H9 (cell line): Measurements from ENCODE around the gene OR8B8. TPM values are rescaled to one million over a fixed set of nuclear protein-coding genes. Genes with fewer than 3 reads are reported as not detected.

Experiments used
- DNase-seq: peaks from one replicate; pipeline ENCODE4 v3.0.0-alpha.2; 2017
- H2AFZ ChIP-seq: one replicate; pipeline ENCODE4 v1.6.1; 2013; ENCODE audit warnings: mild to moderate bottlenecking, low read length, control low read depth, moderate library complexity
- H2AK5ac ChIP-seq: 2 replicates; pipeline ENCODE4 v1.6.1; 2013; ENCODE audit warnings: low read length, control low read depth, mixed read lengths; ENCODE audit not compliant: insufficient read length
- H2BK120ac ChIP-seq: one replicate; pipeline ENCODE4 v1.6.1; 2013; ENCODE audit warnings: low read depth, mild to moderate bottlenecking, low read length, control low read depth, inconsistent platforms; ENCODE audit not compliant: poor library complexity, severe bottlenecking
- H2BK12ac ChIP-seq: 2 replicates; pipeline ENCODE4 v1.6.1; 2013; ENCODE audit warnings: low read length, control low read depth, mixed read lengths, low read depth; ENCODE audit not compliant: insufficient read length
- H2BK15ac ChIP-seq: 2 replicates; pipeline ENCODE4 v1.6.1; 2013; ENCODE audit warnings: low read depth, low read length, control low read depth
- H2BK20ac ChIP-seq: one replicate; pipeline ENCODE4 v1.6.1; 2013; ENCODE audit warnings: low read depth, mild to moderate bottlenecking, low read length, control low read depth, inconsistent platforms; ENCODE audit not compliant: poor library complexity, severe bottlenecking
- H2BK5ac ChIP-seq: 2 replicates; pipeline ENCODE4 v1.6.1; 2013; ENCODE audit warnings: low read length, control low read depth, mixed read lengths; ENCODE audit not compliant: insufficient read length
- H3K14ac ChIP-seq: 2 replicates; pipeline ENCODE4 v1.6.1; 2013; ENCODE audit warnings: low read length, control low read depth; ENCODE audit not compliant: insufficient read depth
- H3K18ac ChIP-seq: 2 replicates; pipeline ENCODE4 v1.6.1; 2013; ENCODE audit warnings: low read depth, mild to moderate bottlenecking, mixed read lengths, low read length, control low read depth; ENCODE audit not compliant: insufficient read length
- H3K23ac ChIP-seq: 2 replicates; pipeline ENCODE4 v1.6.1; 2013; ENCODE audit warnings: low read length, control low read depth, mixed read lengths, low read depth; ENCODE audit not compliant: insufficient read length
- H3K23me2 ChIP-seq: 2 replicates; pipeline ENCODE4 v1.6.1; 2013; ENCODE audit warnings: low read depth, mild to moderate bottlenecking, mixed read lengths, low read length, control low read depth; ENCODE audit not compliant: insufficient read length, poor library complexity, severe bottlenecking
- H3K27ac ChIP-seq: 2 replicates; pipeline ENCODE4 v1.5.1; 2013; ENCODE audit warnings: low read length, control low read depth, mixed read lengths, low read depth; ENCODE audit not compliant: insufficient read length
- H3K27me3 ChIP-seq: 2 replicates; pipeline ENCODE4 v1.6.1; 2013; ENCODE audit warnings: low read length, control low read depth, inconsistent platforms; ENCODE audit not compliant: insufficient read depth
- H3K4ac ChIP-seq: 2 replicates; pipeline ENCODE4 v1.6.1; 2013; ENCODE audit warnings: low read depth, mild to moderate bottlenecking, control low read depth, inconsistent platforms, low read length, moderate library complexity
- H3K4me1 ChIP-seq: 2 replicates; pipeline ENCODE4 v1.6.1; 2013; ENCODE audit warnings: low read length, control low read depth, inconsistent platforms; ENCODE audit not compliant: insufficient read depth
- H3K4me2 ChIP-seq: 2 replicates; pipeline ENCODE4 v1.6.1; 2013; ENCODE audit warnings: low read length, control low read depth, mixed read lengths; ENCODE audit not compliant: insufficient read length, insufficient read depth
- H3K56ac ChIP-seq: 2 replicates; pipeline ENCODE4 v1.6.1; 2013; ENCODE audit warnings: low read depth, mild to moderate bottlenecking, mixed read lengths, low read length, control low read depth; ENCODE audit not compliant: insufficient read length
- H3K79me1 ChIP-seq: 2 replicates; pipeline ENCODE4 v1.6.1; 2013; ENCODE audit warnings: low read depth, mild to moderate bottlenecking, moderate library complexity, low read length, control low read depth, inconsistent platforms; ENCODE audit not compliant: insufficient read depth, poor library complexity, severe bottlenecking
- H3K79me2 ChIP-seq: 2 replicates; pipeline ENCODE4 v1.6.1; 2013; ENCODE audit warnings: low read length, control low read depth, inconsistent platforms; ENCODE audit not compliant: insufficient read depth
- H3K9ac ChIP-seq: 2 replicates; pipeline ENCODE4 v1.6.1; 2013; ENCODE audit warnings: low read length, control low read depth, mixed read lengths; ENCODE audit not compliant: insufficient read length; ENCODE audit errors: extremely low read depth
- H3K9me3 ChIP-seq: one replicate; pipeline ENCODE4 v1.6.1; 2013; ENCODE audit warnings: low read depth, low read length, inconsistent platforms; ENCODE audit not compliant: control insufficient read depth
- H3T11ph ChIP-seq: one replicate; pipeline ENCODE4 v1.6.1; 2013; ENCODE audit warnings: mild to moderate bottlenecking, low read length, control low read depth, inconsistent platforms
- H4K20me1 ChIP-seq: one replicate; pipeline ENCODE4 v1.6.1; 2013; ENCODE audit not compliant: control insufficient read depth, insufficient read length, insufficient read depth
- H4K5ac ChIP-seq: 2 replicates; pipeline ENCODE4 v1.6.1; 2013; ENCODE audit warnings: low read depth, mild to moderate bottlenecking, mixed read lengths, low read length, control low read depth; ENCODE audit not compliant: insufficient read length
- H4K8ac ChIP-seq: replicated peaks from 2 replicates; pipeline ENCODE4 v1.6.1; 2013; ENCODE audit warnings: low read length, control low read depth, mixed read lengths, low read depth; ENCODE audit not compliant: insufficient read length
- H4K91ac ChIP-seq: 2 replicates; pipeline ENCODE4 v1.6.1; 2013; ENCODE audit warnings: low read depth, mild to moderate bottlenecking, moderate library complexity, mixed read lengths, low read length, control low read depth; ENCODE audit not compliant: insufficient read length
- H3K27ac Mint-ChIP-seq, 3 experiments: 2 replicates in 2 of 3; 3 replicates in 1 of 3; pipeline ENCODE4 v1.8.0; 2020 to 2021; ENCODE audit warnings: mixed read lengths in 3 of 3, mild to moderate bottlenecking in 1 of 3, moderate library complexity in 1 of 3
- H3K27me3 Mint-ChIP-seq: 2 replicates; pipeline ENCODE4 v1.8.0; 2021; ENCODE audit warnings: low read depth, mild to moderate bottlenecking, moderate library complexity, mixed read lengths
- H3K36me3 Mint-ChIP-seq, 3 experiments: 2 replicates in 2 of 3; 3 replicates in 1 of 3; pipeline ENCODE4 v1.8.0; 2020 to 2021; ENCODE audit warnings: low read depth in 3 of 3, mixed read lengths in 3 of 3; ENCODE audit not compliant: insufficient read depth in 1 of 3
- H3K4me1 Mint-ChIP-seq, 2 experiments: 2 replicates each; pipeline ENCODE4 v1.8.0; 2020; ENCODE audit warnings: mixed read lengths in 2 of 2
- H3K4me3 Mint-ChIP-seq, 2 experiments: 2 replicates in 1 of 2; 3 replicates in 1 of 2; pipeline ENCODE4 v1.8.0; 2020 to 2021; ENCODE audit warnings: mild to moderate bottlenecking in 2 of 2, mixed read lengths in 2 of 2, moderate library complexity in 1 of 2
- H3K9me3 Mint-ChIP-seq, 2 experiments: 2 replicates in 1 of 2; 3 replicates in 1 of 2; pipeline ENCODE4 v1.8.0; 2020; ENCODE audit warnings: mild to moderate bottlenecking in 2 of 2, mixed read lengths in 2 of 2, moderate library complexity in 1 of 2
- WGBS: extraction: QIAGEN DNeasy Blood & Tissue Kit; methylation state at CpG from one replicate; pipeline ENCODE4 v1.1.7; 2013; ENCODE audit warnings: missing lambda C conversion rate, low lambda C conversion rate, mixed read lengths; ENCODE audit not compliant: insufficient read length; ENCODE audit errors: extremely low coverage; 5-methylcytosine and 5-hydroxymethylcytosine counted together
- total RNA-seq: library from RNA; stranded (reverse); gene quantifications from 2 replicates; pipeline ENCODE4 v1.2.1, GENCODE V29; 2021
- TF ChIP-seq, protein P1 (sequence below): fragments of 200-600 bp; sonication (generic); conservative IDR thresholded peaks from 3 replicates; pipeline ENCODE4 v1.8.0; 2021; ENCODE audit warnings: antibody characterized with exemption, mild to moderate bottlenecking

Gene OR8B8
- total RNA-seq, 1 experiment from 2014 or later, result not detected

DNA sequence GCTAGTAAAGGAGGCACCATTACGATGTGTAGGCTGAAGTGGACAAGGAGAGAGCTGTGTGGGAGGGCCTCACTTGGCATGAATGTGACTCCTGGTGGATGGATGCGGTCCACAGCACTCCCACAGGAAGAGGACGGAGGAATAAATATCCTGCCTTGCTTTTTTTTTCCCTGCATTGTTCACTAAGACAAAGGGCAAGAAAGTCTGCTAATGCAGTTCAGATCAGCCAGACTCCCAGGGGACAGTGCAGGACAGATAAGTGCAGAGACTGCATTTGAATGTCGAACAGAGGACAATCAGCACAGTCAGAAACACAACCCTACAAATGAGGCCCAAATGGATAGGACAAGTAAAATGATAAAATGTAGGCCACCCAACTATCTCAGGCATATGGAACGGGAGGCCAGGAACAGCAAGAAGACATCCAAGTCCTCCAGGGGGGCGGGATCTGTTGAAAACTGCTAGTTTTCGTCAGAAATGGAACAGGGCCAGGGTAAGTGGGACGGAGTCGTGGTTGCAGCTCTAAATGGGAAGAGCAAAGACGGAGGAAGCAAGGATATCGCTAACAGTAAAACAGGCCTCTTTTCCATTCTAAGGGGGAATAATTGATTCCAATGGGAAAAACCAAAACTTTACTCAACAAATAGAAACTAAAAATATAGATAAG lies 25.2 kb upstream of the OR8B8 start:
- Histone ChIP-seq H3K9me3 (no peaks in the 10 kb centered on the region), H2AFZ (no peak overlapping the region), H2BK15ac (no peak overlapping the region), H3K4me1 (no peaks in the 10 kb centered on the region), H4K91ac (no peak overlapping the region), H3K23ac (no peak overlapping the region), H2BK12ac (no peak overlapping the region), H3T11ph (no peak overlapping the region), H3K18ac (no peak overlapping the region), H3K27ac (no peak overlapping the region), H3K79me2 (no peaks in the 10 kb centered on the region), H3K14ac (no peak overlapping the region), H3K4ac (no peak overlapping the region), H2BK20ac (no peak overlapping the region), H4K5ac (no peak overlapping the region), H3K4me2 (no peak overlapping the region), H3K23me2 (no peaks in the 10 kb centered on the region), H2AK5ac (no peak overlapping the region), H3K56ac (no peak overlapping the region), H3K27me3 (no peaks in the 10 kb centered on the region), H2BK5ac (no peak overlapping the region), H3K9ac (no peak overlapping the region), H4K8ac (no peak overlapping the region), H2BK120ac (no peak overlapping the region), H3K79me1 (no peaks in the 10 kb centered on the region), H4K20me1 (no peaks in the 10 kb centered on the region)
- WGBS, result no CpG with 5 or more reads among the region's 11 CpGs
- Mint-ChIP-seq H3K4me1 (peaks cover 18 to 19% of the 10 kb centered on the region in 2 experiments), H3K4me3 (no peak overlapping the region), H3K9me3 (no peaks in the 10 kb centered on the region), H3K27ac (no peak overlapping the region), H3K27me3 (no peaks in the 10 kb centered on the region; the same call in none of the 2 replicates), H3K36me3 (no peaks in the 10 kb centered on the region)
- DNase-seq, result no peak
- TF ChIP-seq, protein P1, sequence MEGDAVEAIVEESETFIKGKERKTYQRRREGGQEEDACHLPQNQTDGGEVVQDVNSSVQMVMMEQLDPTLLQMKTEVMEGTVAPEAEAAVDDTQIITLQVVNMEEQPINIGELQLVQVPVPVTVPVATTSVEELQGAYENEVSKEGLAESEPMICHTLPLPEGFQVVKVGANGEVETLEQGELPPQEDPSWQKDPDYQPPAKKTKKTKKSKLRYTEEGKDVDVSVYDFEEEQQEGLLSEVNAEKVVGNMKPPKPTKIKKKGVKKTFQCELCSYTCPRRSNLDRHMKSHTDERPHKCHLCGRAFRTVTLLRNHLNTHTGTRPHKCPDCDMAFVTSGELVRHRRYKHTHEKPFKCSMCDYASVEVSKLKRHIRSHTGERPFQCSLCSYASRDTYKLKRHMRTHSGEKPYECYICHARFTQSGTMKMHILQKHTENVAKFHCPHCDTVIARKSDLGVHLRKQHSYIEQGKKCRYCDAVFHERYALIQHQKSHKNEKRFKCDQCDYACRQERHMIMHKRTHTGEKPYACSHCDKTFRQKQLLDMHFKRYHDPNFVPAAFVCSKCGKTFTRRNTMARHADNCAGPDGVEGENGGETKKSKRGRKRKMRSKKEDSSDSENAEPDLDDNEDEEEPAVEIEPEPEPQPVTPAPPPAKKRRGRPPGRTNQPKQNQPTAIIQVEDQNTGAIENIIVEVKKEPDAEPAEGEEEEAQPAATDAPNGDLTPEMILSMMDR, result no peak
